GM18519 (cell line): ENCODE measurements around the gene NHSL2.
A peak's percentile ranks its signal among the peaks of the same experiment; 100 is the strongest.

ENCODE experiments used
- ATAC-seq: cut with Tn5 transposase; IDR thresholded peaks from one replicate; pipeline ENCODE4 v1.9.1; 2021; ENCODE audit warnings: mild to moderate bottlenecking, moderate library complexity; ENCODE audit not compliant: unreplicated experiment, low FRiP score

The NHSL2 gene

GRCh38 chrX:72102126-72102525, 191.5 kb downstream of the NHSL2 start:
- no peak for ATAC-seq

DNA sequence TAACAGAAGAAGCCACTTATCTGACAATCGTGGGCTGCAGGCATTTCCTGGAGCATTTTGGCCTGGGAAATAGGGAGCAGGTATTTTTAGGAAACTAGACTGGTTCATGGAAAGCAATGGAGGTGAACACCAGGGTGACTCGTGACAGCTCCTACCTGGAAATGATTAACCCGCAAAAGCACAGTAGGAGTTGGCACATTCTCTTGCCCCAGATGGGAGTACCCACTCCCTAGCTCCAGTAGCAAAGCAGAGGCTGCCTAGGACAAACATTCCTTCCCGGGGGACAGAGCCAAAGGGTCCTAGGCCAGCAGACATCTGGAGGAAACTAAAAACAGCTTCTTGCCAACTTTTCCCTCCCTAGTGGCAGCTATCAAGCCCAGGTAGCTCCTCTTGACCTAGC, 192.1 kb downstream of the NHSL2 start:
- ATAC-seq: no peak

- ATAC-seq: peak; percentile 70
Observed at GRCh38 chrX:72105436-72105835, 194.8 kb downstream of the NHSL2 start.

DNA sequence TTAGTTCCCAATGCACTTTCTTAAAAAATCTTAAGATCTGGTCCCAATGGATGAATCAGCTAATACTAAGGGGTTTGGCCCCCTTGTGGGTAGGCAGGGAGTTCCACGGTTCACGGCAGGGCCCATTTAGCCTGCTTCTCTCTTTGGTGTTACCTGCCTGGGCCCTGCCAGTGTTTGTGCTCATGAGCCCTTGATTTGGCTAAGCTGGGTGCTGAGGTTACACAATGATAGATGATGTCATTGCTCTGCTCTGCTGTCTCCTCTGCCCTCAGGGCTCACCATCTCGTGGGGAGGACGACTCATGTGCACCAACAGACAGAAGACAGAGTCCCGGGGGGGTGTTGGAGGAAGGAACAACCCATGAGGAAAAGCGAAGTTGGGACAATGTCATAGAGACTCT, 196.7 kb downstream of the NHSL2 start:
- ATAC-seq: no peak

DNA sequence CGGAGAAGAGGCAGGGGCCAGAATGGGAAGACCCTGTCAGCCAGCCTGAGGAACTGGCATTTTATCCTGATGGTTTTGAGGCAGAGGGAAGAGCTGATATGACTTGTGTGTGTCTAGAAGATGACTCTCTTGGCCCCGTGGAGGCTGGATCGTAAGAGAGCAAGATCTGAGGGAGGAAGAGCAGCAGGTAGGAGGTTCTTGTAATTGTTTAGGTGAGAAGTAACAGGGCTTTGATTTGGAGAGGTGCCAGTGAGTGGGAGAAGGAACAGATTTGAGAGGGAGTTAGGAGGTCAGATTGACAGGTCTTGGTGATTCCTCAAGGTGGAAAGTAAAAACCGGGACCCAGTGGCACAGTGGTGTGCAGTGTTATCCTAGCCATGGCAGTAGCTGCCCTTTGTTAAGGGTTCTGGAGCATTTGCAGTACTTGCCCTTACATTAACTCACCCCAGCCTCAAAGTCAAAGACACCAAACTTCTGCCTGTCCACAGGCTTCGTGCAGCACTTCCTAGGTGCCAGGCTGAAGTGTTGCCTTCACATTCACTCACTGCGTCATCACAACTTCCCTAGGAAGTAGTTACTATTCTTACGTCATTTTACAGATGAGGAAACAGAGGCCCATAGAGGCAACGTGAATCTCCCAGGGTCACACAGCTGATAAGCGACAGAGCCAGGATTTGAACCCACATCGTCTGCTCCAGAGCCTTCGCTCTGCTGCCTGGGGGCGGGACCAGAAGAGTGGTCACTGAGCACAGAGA, 197.4 kb downstream of the NHSL2 start:
- ATAC-seq: no peak

DNA sequence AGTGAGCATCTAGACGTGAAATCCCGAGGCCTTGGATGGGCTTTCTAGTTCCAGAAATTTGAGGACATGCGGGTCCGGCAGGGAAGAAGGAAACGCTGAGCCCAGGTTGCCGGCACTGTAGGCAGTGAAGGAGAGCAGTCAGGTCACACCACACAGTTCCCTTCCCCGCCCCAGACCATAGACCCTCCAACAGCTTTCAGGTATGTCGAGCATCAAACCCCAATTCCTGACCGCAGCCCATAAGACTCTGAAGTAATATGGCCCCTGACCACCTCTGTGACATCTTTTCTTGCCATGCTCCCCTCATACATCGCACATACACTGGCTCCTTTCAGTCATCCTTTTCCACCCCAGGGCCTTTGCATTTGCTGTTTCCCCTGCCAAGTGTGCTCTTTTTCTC, 198.0 kb downstream of the NHSL2 start:
- no peak for ATAC-seq

DNA sequence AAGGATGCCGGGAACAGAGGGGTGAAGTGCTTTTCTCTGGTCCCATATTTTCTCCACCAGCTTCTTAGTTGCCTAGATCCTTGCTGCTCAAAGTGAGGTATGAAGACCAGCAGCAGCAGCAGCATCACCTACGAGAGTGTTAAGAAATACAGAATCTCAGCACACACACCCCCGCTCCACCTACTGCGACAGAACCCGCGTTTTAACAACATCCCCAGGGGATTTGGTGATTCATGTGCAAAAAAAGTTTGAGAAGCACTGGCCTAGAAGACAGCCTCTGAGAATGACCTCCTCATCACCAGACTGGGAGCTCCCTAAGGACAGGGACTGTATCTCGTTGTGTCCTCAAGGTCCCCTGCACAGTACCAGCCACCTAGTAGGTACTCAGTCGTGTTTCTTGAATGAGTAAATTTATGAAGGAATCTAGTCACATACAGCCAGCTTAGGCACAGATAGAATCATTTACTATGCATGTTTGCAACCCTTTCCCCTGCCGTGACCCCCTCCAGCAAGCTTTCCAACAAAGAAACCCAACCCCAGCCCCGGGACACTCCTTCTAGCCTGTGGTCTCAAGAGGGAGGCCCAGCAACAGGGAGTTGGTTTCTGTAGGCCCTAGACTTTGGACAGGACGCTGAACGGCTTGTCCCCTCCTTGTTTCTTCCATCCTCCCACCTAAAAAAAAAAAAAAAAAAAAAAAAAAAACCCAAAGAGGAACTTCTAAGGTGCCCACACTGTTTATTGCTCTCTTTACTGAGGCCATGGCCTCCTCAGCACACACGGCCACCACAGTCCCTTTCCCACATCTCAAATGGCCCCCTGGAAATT, 199.6 kb downstream of the NHSL2 start:
- no peak for ATAC-seq

- ATAC-seq: no peak
Observed at GRCh38 chrX:72110876-72111708, 200.4 kb downstream of the NHSL2 start.

GRCh38 chrX:72113461-72113860, 202.8 kb downstream of the NHSL2 start:
- no peak for ATAC-seq

- no peak for ATAC-seq
Observed at GRCh38 chrX:72114306-72114705, 203.7 kb downstream of the NHSL2 start.

- ATAC-seq: no peak
Observed at GRCh38 chrX:72114807-72115206, 204.2 kb downstream of the NHSL2 start.

- no peak for ATAC-seq
Observed at GRCh38 chrX:72115380-72115779, 204.7 kb downstream of the NHSL2 start.

- no peak for ATAC-seq
Observed at GRCh38 chrX:72117636-72118210, 207.1 kb downstream of the NHSL2 start.

GRCh38 chrX:72120837-72121236, 210.2 kb downstream of the NHSL2 start:
- no peak for ATAC-seq

DNA sequence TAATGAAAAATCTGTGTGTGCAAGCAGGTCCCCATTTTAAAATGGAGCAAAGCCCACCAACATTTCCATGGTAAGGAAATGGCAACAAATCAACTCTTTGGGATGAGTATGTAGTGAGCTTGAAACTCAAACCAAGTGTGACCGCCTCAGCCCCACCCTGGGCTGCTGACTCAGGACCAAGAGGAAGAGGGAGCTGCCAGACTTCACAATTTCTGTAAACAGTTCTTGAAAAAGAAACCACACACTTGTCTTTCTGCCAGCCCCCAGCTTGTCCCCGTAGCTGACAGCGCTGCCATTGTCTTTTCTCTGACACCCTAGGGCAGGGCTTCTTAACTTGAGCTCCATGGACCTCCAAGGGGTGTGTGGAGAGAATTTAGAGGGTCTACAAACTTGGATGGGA, 210.7 kb downstream of the NHSL2 start:
- ATAC-seq: no peak

DNA sequence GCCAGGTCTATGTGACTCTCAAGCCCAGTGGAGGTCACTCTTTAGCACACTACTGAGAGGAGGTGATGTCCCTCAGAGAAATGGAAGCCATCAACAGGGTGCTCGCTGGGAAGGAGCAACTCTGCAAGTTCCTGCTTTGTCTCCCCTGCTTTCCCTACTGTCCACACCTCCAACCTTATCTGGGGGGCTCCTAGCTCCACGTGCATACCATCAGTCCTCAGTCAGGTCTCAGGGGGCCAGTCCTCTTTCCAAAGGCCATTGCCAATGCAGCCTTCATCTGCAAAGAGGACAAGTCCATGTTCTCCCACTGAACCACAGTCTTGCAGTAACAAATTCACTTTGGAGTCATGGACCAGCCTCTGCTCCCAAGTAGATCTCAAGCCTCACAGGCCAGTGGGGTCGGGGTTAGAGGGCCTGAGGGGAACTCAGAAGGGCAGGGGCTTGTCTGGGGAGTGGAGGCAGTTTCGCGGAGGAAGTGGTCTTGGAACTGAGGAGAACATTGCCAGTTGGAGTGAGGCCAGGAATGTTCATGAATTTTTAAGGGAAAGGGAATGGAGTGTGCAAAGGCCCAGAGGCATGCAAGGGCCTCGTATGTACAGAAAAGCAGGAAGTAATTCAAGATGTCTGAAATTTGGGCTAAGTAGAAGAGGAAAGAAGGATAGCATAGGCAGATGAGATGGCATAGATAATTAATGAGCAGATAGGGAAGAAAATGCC, 212.1 kb downstream of the NHSL2 start:
- ATAC-seq: no peak

DNA sequence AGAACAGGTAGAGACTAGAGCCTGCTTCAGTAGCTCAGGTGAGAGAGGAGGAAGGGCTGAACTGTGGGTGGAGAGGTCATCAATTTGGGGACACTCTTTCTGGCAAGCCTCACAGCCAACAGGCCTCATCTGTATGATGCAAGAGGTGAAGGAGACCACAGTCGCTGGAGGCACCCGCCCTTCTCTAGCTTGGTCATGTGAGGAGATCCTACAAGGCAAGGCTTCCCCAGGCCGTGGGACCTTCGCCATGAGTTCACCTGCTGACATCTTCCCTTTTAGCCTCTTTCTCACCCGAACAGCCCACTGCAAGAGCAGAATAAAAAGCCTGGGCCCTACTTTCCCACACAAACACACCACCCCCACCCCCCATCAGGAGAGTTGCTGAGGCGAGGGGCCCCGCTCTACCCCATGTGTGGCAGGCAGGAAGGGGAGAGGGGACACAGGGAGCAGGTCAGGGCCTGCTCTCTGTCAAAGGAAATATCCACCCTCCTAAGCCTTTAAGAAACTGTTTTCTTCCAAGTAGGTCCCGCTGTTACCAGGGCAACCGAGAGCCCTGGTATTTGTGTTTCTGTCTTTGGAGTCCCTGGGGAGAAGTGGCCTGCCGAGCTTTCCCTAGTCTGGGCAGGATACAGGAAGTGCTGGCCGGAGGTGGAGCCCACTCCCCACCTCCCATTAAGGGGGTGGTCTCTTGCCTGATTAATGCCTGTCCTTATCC, 213.0 kb downstream of the NHSL2 start:
- no peak for ATAC-seq

DNA sequence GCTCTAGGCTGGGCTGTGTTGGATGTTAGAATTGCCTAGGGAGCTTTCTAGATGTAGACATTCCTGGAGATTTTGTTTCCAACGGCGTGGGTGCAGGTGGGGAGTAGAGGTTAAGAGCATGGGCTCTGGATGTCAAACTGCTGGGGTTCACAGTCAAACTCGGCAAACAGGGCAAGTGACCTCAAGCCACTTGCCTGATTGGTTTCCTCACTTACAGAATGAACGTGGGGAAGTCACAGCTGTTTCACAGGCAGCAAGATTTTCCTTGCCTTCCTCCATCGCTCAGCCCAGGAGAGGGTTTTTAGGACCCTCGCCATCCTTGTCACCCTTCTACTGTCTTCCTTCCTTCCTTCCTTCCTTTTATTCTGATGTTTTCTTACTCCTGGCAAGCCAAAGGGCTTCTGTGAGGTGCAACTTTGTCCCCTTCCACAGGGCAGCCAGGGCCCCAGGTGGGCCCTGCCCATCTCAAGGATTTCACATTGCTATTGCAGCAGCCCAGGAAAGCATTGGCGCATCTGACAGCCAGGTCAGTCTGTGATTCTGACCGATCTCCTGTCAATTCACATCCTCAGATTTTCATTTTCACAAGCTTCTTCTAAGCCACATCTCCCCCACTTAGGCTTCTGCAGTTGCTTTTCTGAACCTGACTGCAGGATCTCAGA, 214.0 kb downstream of the NHSL2 start:
- ATAC-seq: no peak
